Measurements from ENCODE around the gene SHC3. TPM values are rescaled to one million over a fixed set of nuclear protein-coding genes. Genes with fewer than 3 reads are reported as not detected.
A peak's percentile ranks its signal among the peaks of the same experiment; 100 is the strongest.

The SHC3 gene
- total RNA-seq, 1 donor from 2014 or later, result 17.7 TPM

GRCh38 chr9:89022001-89022759 lies 156.4 kb downstream of the SHC3 start:
- no peak for TF ChIP-seq CTCF (conservative IDR thresholded peaks at IDR 0.05)
- Mint-ChIP-seq H3K27ac (ENCODE audit: unreplicated experiment) (peak overlapping the region; percentile 67), H3K9me3 (no peaks in the 10 kb centered on the region), H3K36me3 (ENCODE audit: low read depth) (peaks cover 41% of the 10 kb centered on the region), H3K4me3 (no peak overlapping the region), H3K4me1 (peaks cover 18% of the 10 kb centered on the region), H3K27me3 (ENCODE audit: low read depth) (no peaks in the 10 kb centered on the region)
- no peak for DNase-seq (ENCODE audit: low read depth, low spot score)

- H3K4me1 Mint-ChIP-seq, result peaks cover 18% of the 10 kb centered on the region
- H3K4me3 Mint-ChIP-seq, result no peak overlapping the region
- no peaks in the 10 kb centered on the region for H3K27me3 Mint-ChIP-seq (ENCODE audit: low read depth)
- no peak for DNase-seq (ENCODE audit: low read depth, low spot score)
- no peak overlapping the region for H3K27ac Mint-ChIP-seq (ENCODE audit: unreplicated experiment)
- H3K36me3 Mint-ChIP-seq (ENCODE audit: low read depth), result peaks cover 39% of the 10 kb centered on the region
- no peak for TF ChIP-seq CTCF (conservative IDR thresholded peaks at IDR 0.05)
- no peaks in the 10 kb centered on the region for H3K9me3 Mint-ChIP-seq
Measured at GRCh38 chr9:89021154-89021803, 157.3 kb downstream of the SHC3 start.

GRCh38 chr9:89020754-89021153 lies 157.9 kb downstream of the SHC3 start:
- no peak overlapping the region for H3K27ac Mint-ChIP-seq (ENCODE audit: unreplicated experiment)
- no peaks in the 10 kb centered on the region for H3K9me3 Mint-ChIP-seq
- TF ChIP-seq CTCF (conservative IDR thresholded peaks at IDR 0.05), result no peak
- H3K27me3 Mint-ChIP-seq (ENCODE audit: low read depth), result no peaks in the 10 kb centered on the region
- H3K4me3 Mint-ChIP-seq, result no peak overlapping the region
- no peak for DNase-seq (ENCODE audit: low read depth, low spot score)
- peaks cover 40% of the 10 kb centered on the region for H3K36me3 Mint-ChIP-seq (ENCODE audit: low read depth)
- H3K4me1 Mint-ChIP-seq, result peaks cover 18% of the 10 kb centered on the region

GRCh38 chr9:89015336-89015735 lies 163.3 kb downstream of the SHC3 start:
- Mint-ChIP-seq H3K36me3 (ENCODE audit: low read depth) (peaks cover 41% of the 10 kb centered on the region), H3K27me3 (ENCODE audit: low read depth) (no peaks in the 10 kb centered on the region), H3K9me3 (no peaks in the 10 kb centered on the region), H3K4me1 (no peaks in the 10 kb centered on the region), H3K27ac (ENCODE audit: unreplicated experiment) (no peak overlapping the region), H3K4me3 (no peak overlapping the region)
- no peak for TF ChIP-seq CTCF (conservative IDR thresholded peaks at IDR 0.05)
- DNase-seq (ENCODE audit: low read depth, low spot score), result no peak

GRCh38 chr9:89014153-89014552 lies 164.5 kb downstream of the SHC3 start:
- H3K36me3 Mint-ChIP-seq (ENCODE audit: low read depth), result peaks cover 32% of the 10 kb centered on the region
- H3K4me3 Mint-ChIP-seq, result no peak overlapping the region
- H3K27me3 Mint-ChIP-seq (ENCODE audit: low read depth), result no peaks in the 10 kb centered on the region
- H3K27ac Mint-ChIP-seq (ENCODE audit: unreplicated experiment), result no peak overlapping the region
- no peaks in the 10 kb centered on the region for H3K4me1 Mint-ChIP-seq
- no peaks in the 10 kb centered on the region for H3K9me3 Mint-ChIP-seq
- no peak for TF ChIP-seq CTCF (conservative IDR thresholded peaks at IDR 0.05)
- no peak for DNase-seq (ENCODE audit: low read depth, low spot score)

All from neural crest cell (in vitro differentiated cells).